NCI-H2227 (cell line): ENCODE data around the gene RIMBP2.

Source experiments
- DNase-seq: peaks from one replicate; lab custom pipeline; 2025; ENCODE audit not compliant: unreplicated experiment; lab: John Stamatoyannopoulos, UW

Gene RIMBP2

GRCh38 chr12:130577351-130577750 lies 138.7 kb downstream of the RIMBP2 start:
- DNase-seq: no peak

- peak; percentile 58 for DNase-seq
Observed at GRCh38 chr12:130576371-130576816, 139.7 kb downstream of the RIMBP2 start.

GRCh38 chr12:130574402-130574801 lies 141.7 kb downstream of the RIMBP2 start:
- DNase-seq: no peak

GRCh38 chr12:130573766-130574165 lies 142.3 kb downstream of the RIMBP2 start:
- no peak for DNase-seq

- no peak for DNase-seq
Observed at GRCh38 chr12:130573235-130573634, 142.9 kb downstream of the RIMBP2 start.

- peak; percentile 12 for DNase-seq
Observed at GRCh38 chr12:130572553-130572952, 143.5 kb downstream of the RIMBP2 start.

GRCh38 chr12:130571734-130572133 lies 144.4 kb downstream of the RIMBP2 start:
- no peak for DNase-seq

GRCh38 chr12:130571089-130571488 lies 145.0 kb downstream of the RIMBP2 start:
- DNase-seq: no peak

- no peak for DNase-seq
Observed at GRCh38 chr12:130569521-130569920, 146.6 kb downstream of the RIMBP2 start.

- no peak for DNase-seq
Observed at GRCh38 chr12:130568501-130568900, 147.6 kb downstream of the RIMBP2 start.

- no peak for DNase-seq
Observed at GRCh38 chr12:130568041-130568440, 148.1 kb downstream of the RIMBP2 start.

- DNase-seq: no peak
Observed at GRCh38 chr12:130566446-130567155, 149.5 kb downstream of the RIMBP2 start.

- DNase-seq: no peak
Observed at GRCh38 chr12:130565189-130565588, 150.9 kb downstream of the RIMBP2 start.

- DNase-seq: no peak
Observed at GRCh38 chr12:130563323-130563722, 152.8 kb downstream of the RIMBP2 start.

GRCh38 chr12:130562716-130563115 lies 153.4 kb downstream of the RIMBP2 start:
- no peak for DNase-seq

GRCh38 chr12:130560321-130560720 lies 155.8 kb downstream of the RIMBP2 start:
- DNase-seq: no peak

GRCh38 chr12:130559806-130560205 lies 156.3 kb downstream of the RIMBP2 start:
- no peak for DNase-seq

GRCh38 chr12:130557886-130558765 lies 158.0 kb downstream of the RIMBP2 start:
- peak; percentile 30 for DNase-seq

GRCh38 chr12:130557201-130557600 lies 158.9 kb downstream of the RIMBP2 start:
- DNase-seq: no peak

- DNase-seq: no peak
Observed at GRCh38 chr12:130556486-130557055, 159.5 kb downstream of the RIMBP2 start.

- peak; percentile 83 for DNase-seq
Observed at GRCh38 chr12:130555628-130556485, 160.2 kb downstream of the RIMBP2 start.
